GM23338 (cell line): Measurements from ENCODE around the gene COPA. TPM values are rescaled to one million over a fixed set of nuclear protein-coding genes. Genes with fewer than 3 reads are reported as not detected.

Experiments used
- ATAC-seq: fragments of 200-7000 bp; cut with Tn5 transposase; 3 replicates; pipeline ENCODE4 v1.9.1; 2020
- DNase-seq: peaks from one replicate; pipeline ENCODE4 v3.0.0-alpha.2; 2015; ENCODE audit warnings: low spot score
- H2AFZ ChIP-seq: fragments of 200-600 bp; sonication (generic); 2 replicates; pipeline ENCODE4 v1.8.0; 2016; ENCODE audit warnings: antibody characterized with exemption, mild to moderate bottlenecking, moderate library complexity
- H3F3A ChIP-seq: fragments of 200-600 bp; sonication (generic); replicated peaks from 2 replicates; pipeline ENCODE4 v1.8.0; 2017; ENCODE audit warnings: antibody characterized with exemption, mixed run types, low read depth
- H3K27ac ChIP-seq: fragments of 200-600 bp; sonication (generic); 2 replicates; pipeline ENCODE4 v1.6.1; 2016; ENCODE audit warnings: low read depth
- H3K27me3 ChIP-seq: fragments of 200-600 bp; sonication (generic); 2 replicates; pipeline ENCODE4 v1.8.0; 2016; ENCODE audit warnings: mild to moderate bottlenecking, mixed run types, moderate library complexity; ENCODE audit not compliant: insufficient read depth
- H3K36me3 ChIP-seq: fragments of 200-600 bp; sonication (generic); 2 replicates; pipeline ENCODE4 v1.8.0; 2016; ENCODE audit warnings: mild to moderate bottlenecking; ENCODE audit not compliant: insufficient read depth
- H3K4me1 ChIP-seq: fragments of 200-600 bp; sonication (generic); 2 replicates; pipeline ENCODE4 v1.8.0; 2016; ENCODE audit warnings: mild to moderate bottlenecking, moderate library complexity; ENCODE audit not compliant: insufficient read depth
- H3K4me2 ChIP-seq: fragments of 200-600 bp; sonication (generic); 2 replicates; pipeline ENCODE4 v1.7.1; 2017; ENCODE audit warnings: mixed run types
- H3K4me3 ChIP-seq: fragments of 200-600 bp; sonication (generic); 2 replicates; pipeline ENCODE4 v1.6.1; 2016; ENCODE audit warnings: mixed run types
- H3K79me2 ChIP-seq: fragments of 200-600 bp; sonication (generic); replicated peaks from 2 replicates; pipeline ENCODE4 v1.8.0; 2017; ENCODE audit warnings: mild to moderate bottlenecking; ENCODE audit not compliant: insufficient read depth
- H3K9me2 ChIP-seq: fragments of 200-600 bp; sonication (generic); 2 replicates; pipeline ENCODE4 v1.8.0; 2017; ENCODE audit not compliant: insufficient read depth
- H4K20me1 ChIP-seq: fragments of 200-600 bp; sonication (generic); replicated peaks from 2 replicates; pipeline ENCODE4 v1.8.0; 2017; ENCODE audit warnings: mild to moderate bottlenecking; ENCODE audit not compliant: insufficient read depth
- H3K27ac Mint-ChIP-seq: 2 replicates; pipeline ENCODE4 v1.8.0; 2020; ENCODE audit warnings: inconsistent platforms, mild to moderate bottlenecking, moderate library complexity, mixed read lengths
- H3K27me3 Mint-ChIP-seq: 3 replicates; pipeline ENCODE4 v1.8.0; 2022; ENCODE audit warnings: low read depth, mild to moderate bottlenecking, moderate library complexity, mixed read lengths, inconsistent platforms; ENCODE audit not compliant: insufficient read depth, poor library complexity
- H3K36me3 Mint-ChIP-seq: 3 replicates; pipeline ENCODE4 v1.8.0; 2021; ENCODE audit warnings: low read depth, mild to moderate bottlenecking, inconsistent platforms, moderate library complexity, mixed read lengths
- H3K4me1 Mint-ChIP-seq: 3 replicates; pipeline ENCODE4 v1.8.0; 2020; ENCODE audit warnings: mild to moderate bottlenecking, inconsistent platforms, mixed read lengths
- H3K4me3 Mint-ChIP-seq: 3 replicates; pipeline ENCODE4 v1.8.0; 2021; ENCODE audit warnings: moderate library complexity, mild to moderate bottlenecking, inconsistent platforms, mixed read lengths
- H3K9me3 Mint-ChIP-seq: 3 replicates; pipeline ENCODE4 v1.8.0; 2020; ENCODE audit warnings: moderate library complexity, mild to moderate bottlenecking, inconsistent platforms, mixed read lengths
- CREB1 ChIP-seq: fragments of 250-450 bp; sonication (Bioruptor Pico); IDR thresholded peaks from 2 replicates; pipeline ENCODE4 v1.5.0; 2020; ENCODE audit warnings: low read depth, mild to moderate bottlenecking, moderate library complexity
- EZH2 ChIP-seq: fragments of 200-600 bp; sonication (generic); IDR thresholded peaks from one replicate; pipeline ENCODE4 v1.8.0; 2017; ENCODE audit warnings: antibody characterized with exemption, mild to moderate bottlenecking, low read depth; ENCODE audit not compliant: unreplicated experiment
- EZH2phosphoT487 ChIP-seq: fragments of 200-600 bp; sonication (generic); IDR thresholded peaks from one replicate; pipeline ENCODE4 v1.8.1; 2018; ENCODE audit warnings: antibody characterized with exemption; ENCODE audit not compliant: unreplicated experiment
- JUNB ChIP-seq: IDR thresholded peaks from one replicate; pipeline ENCODE4 v1.6.1; 2016; ENCODE audit warnings: antibody characterized with exemption; ENCODE audit not compliant: unreplicated experiment
- NANOG ChIP-seq: IDR thresholded peaks from 2 replicates; pipeline ENCODE4 v1.6.1; 2016; ENCODE audit warnings: antibody characterized with exemption, borderline replicate concordance
- POLR2AphosphoS5 ChIP-seq: IDR thresholded peaks from 2 replicates; pipeline ENCODE4 v1.6.1; 2016; ENCODE audit warnings: antibody characterized with exemption, low read depth
- STAT1 ChIP-seq: IDR thresholded peaks from one replicate; pipeline ENCODE4 v1.6.1; 2016; ENCODE audit warnings: antibody characterized with exemption; ENCODE audit not compliant: unreplicated experiment
- ZNF114 ChIP-seq: fragments of 250-450 bp; sonication (Bioruptor Pico); IDR thresholded peaks from 2 replicates; pipeline ENCODE4 v1.5.0; 2020; ENCODE audit warnings: mild to moderate bottlenecking, moderate library complexity
- ZNF331 ChIP-seq: fragments of 250-450 bp; sonication (Bioruptor Pico); IDR thresholded peaks from 2 replicates; pipeline ENCODE4 v1.5.0; 2020; ENCODE audit warnings: low read depth, mild to moderate bottlenecking, moderate library complexity
- polyA plus RNA-seq: library from polyadenylated mRNA; unstranded; fragments of >200 nt; fragmentation: Nextera tagmentation; extraction: Ambion mirVana; gene quantifications from 2 replicates; pipeline ENCODE4 v1.2.1, GENCODE V29; 2016
- total RNA-seq: library from RNA; depleted of rRNA; stranded (reverse); fragments of >200 nt; shearing (Covaris generic); gene quantifications from 2 replicates; pipeline ENCODE4 v1.2.3, GENCODE V29; 2014
- TF ChIP-seq, protein P1 (sequence below): fragments of 250-450 bp; sonication (Bioruptor Pico); IDR thresholded peaks from 2 replicates; pipeline ENCODE4 v1.5.0; 2020; ENCODE audit warnings: mild to moderate bottlenecking, moderate library complexity
- TF ChIP-seq, protein P2 (sequence below): IDR thresholded peaks from 2 replicates; pipeline ENCODE4 v1.6.1; 2016; ENCODE audit warnings: antibody characterized with exemption
- TF ChIP-seq, protein P3 (sequence below): IDR thresholded peaks from one replicate; pipeline ENCODE4 v1.6.1; 2018; ENCODE audit warnings: antibody characterized with exemption; ENCODE audit not compliant: unreplicated experiment
- TF ChIP-seq, protein P4 (sequence below), 2 experiments: fragments of 200-600 bp in 1 of 2; sonication (generic) in 1 of 2; conservative IDR thresholded peaks; 2 replicates each; pipeline versions ENCODE4 v1.5.1 to v1.6.1; 2016 to 2017; ENCODE audit warnings: antibody characterized with exemption in 2 of 2, low read depth in 2 of 2, mild to moderate bottlenecking in 2 of 2, moderate library complexity in 1 of 2

Gene COPA
- total and polyA plus RNA-seq, 2 experiments from 2014 or later = 58.2 to 87.1 TPM

DNA sequence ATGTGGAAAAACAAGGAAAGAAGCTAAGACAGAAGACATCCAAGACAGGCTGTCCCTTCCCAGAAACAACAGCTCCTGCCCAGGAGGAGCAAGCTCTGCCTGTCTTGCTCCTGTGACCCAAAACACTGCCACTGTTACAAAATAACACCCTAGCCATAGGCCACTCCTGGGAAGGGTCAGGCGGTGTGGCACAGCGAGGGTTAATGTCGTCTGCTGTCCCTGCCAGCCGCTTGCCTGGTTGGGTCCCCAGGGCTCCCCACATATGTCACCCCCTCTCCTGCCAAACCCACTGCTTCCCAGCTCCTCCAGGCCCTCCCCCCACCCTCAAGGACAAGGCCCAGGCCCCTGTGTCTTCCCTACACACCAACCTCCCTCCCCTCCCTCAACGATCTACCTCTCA lies 20.0 kb upstream of the COPA start:
- peak overlapping the region; percentile 86 for H3K27ac ChIP-seq

More for the DNA sequence above, 20.0 kb upstream of the COPA start:
- DNase-seq = peak; percentile 17
- Mint-ChIP-seq H3K36me3 (peaks cover 28% of the 10 kb centered on the region), H3K4me3 (no peak overlapping the region; the same call in 2 of the 3 replicates), H3K27me3 (peaks cover 12% of the 10 kb centered on the region), H3K9me3 (no peaks in the 10 kb centered on the region), H3K27ac (peak overlapping the region; percentile 98), H3K4me1 (peaks cover 55% of the 10 kb centered on the region)
- H3K4me1 ChIP-seq = peaks cover 20% of the 10 kb centered on the region
- H3K4me3 ChIP-seq = no peak overlapping the region
- H4K20me1 ChIP-seq = no peaks in the 10 kb centered on the region; the same call in 1 of the 2 replicates
- peaks cover 4% of the 10 kb centered on the region; the same call in 1 of the 2 replicates for H3K36me3 ChIP-seq
- no peaks in the 10 kb centered on the region for H3K27me3 ChIP-seq
- no peak overlapping the region for H3K4me2 ChIP-seq
- 0 out of 2 replicates have a peak, but pooled peaks cover 3% of the 10 kb centered on the region for H3F3A ChIP-seq
- TF ChIP-seq EZH2 (no peak), ZNF331 (no peak), STAT1 (no peak), CREB1 (CRISPR knock-in tag) (no peak), NANOG (no peak), POLR2AphosphoS5 (no peak), EZH2phosphoT487 (no peak), ZNF114 (CRISPR knock-in tag) (no peak), JUNB (no peak)
- TF ChIP-seq, protein P1, sequence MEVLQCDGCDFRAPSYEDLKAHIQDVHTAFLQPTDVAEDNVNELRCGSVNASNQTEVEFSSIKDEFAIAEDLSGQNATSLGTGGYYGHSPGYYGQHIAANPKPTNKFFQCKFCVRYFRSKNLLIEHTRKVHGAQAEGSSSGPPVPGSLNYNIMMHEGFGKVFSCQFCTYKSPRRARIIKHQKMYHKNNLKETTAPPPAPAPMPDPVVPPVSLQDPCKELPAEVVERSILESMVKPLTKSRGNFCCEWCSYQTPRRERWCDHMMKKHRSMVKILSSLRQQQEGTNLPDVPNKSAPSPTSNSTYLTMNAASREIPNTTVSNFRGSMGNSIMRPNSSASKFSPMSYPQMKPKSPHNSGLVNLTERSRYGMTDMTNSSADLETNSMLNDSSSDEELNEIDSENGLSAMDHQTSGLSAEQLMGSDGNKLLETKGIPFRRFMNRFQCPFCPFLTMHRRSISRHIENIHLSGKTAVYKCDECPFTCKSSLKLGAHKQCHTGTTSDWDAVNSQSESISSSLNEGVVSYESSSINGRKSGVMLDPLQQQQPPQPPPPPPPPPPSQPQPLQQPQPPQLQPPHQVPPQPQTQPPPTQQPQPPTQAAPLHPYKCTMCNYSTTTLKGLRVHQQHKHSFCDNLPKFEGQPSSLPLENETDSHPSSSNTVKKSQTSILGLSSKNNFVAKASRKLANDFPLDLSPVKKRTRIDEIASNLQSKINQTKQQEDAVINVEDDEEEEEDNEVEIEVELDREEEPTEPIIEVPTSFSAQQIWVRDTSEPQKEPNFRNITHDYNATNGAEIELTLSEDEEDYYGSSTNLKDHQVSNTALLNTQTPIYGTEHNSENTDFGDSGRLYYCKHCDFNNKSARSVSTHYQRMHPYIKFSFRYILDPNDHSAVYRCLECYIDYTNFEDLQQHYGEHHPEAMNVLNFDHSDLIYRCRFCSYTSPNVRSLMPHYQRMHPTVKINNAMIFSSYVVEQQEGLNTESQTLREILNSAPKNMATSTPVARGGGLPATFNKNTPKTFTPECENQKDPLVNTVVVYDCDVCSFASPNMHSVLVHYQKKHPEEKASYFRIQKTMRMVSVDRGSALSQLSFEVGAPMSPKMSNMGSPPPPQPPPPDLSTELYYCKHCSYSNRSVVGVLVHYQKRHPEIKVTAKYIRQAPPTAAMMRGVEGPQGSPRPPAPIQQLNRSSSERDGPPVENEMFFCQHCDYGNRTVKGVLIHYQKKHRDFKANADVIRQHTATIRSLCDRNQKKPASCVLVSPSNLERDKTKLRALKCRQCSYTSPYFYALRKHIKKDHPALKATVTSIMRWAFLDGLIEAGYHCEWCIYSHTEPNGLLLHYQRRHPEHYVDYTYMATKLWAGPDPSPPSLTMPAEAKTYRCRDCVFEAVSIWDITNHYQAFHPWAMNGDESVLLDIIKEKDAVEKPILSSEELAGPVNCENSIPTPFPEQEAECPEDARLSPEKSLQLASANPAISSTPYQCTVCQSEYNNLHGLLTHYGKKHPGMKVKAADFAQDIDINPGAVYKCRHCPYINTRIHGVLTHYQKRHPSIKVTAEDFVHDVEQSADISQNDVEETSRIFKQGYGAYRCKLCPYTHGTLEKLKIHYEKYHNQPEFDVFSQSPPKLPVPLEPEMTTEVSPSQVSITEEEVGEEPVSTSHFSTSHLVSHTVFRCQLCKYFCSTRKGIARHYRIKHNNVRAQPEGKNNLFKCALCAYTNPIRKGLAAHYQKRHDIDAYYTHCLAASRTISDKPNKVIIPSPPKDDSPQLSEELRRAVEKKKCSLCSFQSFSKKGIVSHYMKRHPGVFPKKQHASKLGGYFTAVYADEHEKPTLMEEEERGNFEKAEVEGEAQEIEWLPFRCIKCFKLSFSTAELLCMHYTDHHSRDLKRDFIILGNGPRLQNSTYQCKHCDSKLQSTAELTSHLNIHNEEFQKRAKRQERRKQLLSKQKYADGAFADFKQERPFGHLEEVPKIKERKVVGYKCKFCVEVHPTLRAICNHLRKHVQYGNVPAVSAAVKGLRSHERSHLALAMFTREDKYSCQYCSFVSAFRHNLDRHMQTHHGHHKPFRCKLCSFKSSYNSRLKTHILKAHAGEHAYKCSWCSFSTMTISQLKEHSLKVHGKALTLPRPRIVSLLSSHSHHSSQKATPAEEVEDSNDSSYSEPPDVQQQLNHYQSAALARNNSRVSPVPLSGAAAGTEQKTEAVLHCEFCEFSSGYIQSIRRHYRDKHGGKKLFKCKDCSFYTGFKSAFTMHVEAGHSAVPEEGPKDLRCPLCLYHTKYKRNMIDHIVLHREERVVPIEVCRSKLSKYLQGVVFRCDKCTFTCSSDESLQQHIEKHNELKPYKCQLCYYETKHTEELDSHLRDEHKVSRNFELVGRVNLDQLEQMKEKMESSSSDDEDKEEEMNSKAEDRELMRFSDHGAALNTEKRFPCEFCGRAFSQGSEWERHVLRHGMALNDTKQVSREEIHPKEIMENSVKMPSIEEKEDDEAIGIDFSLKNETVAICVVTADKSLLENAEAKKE (CRISPR knock-in tag) = no peak
- TF ChIP-seq, protein P2, sequence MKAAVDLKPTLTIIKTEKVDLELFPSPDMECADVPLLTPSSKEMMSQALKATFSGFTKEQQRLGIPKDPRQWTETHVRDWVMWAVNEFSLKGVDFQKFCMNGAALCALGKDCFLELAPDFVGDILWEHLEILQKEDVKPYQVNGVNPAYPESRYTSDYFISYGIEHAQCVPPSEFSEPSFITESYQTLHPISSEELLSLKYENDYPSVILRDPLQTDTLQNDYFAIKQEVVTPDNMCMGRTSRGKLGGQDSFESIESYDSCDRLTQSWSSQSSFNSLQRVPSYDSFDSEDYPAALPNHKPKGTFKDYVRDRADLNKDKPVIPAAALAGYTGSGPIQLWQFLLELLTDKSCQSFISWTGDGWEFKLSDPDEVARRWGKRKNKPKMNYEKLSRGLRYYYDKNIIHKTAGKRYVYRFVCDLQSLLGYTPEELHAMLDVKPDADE = no peak
- TF ChIP-seq, protein P3, sequence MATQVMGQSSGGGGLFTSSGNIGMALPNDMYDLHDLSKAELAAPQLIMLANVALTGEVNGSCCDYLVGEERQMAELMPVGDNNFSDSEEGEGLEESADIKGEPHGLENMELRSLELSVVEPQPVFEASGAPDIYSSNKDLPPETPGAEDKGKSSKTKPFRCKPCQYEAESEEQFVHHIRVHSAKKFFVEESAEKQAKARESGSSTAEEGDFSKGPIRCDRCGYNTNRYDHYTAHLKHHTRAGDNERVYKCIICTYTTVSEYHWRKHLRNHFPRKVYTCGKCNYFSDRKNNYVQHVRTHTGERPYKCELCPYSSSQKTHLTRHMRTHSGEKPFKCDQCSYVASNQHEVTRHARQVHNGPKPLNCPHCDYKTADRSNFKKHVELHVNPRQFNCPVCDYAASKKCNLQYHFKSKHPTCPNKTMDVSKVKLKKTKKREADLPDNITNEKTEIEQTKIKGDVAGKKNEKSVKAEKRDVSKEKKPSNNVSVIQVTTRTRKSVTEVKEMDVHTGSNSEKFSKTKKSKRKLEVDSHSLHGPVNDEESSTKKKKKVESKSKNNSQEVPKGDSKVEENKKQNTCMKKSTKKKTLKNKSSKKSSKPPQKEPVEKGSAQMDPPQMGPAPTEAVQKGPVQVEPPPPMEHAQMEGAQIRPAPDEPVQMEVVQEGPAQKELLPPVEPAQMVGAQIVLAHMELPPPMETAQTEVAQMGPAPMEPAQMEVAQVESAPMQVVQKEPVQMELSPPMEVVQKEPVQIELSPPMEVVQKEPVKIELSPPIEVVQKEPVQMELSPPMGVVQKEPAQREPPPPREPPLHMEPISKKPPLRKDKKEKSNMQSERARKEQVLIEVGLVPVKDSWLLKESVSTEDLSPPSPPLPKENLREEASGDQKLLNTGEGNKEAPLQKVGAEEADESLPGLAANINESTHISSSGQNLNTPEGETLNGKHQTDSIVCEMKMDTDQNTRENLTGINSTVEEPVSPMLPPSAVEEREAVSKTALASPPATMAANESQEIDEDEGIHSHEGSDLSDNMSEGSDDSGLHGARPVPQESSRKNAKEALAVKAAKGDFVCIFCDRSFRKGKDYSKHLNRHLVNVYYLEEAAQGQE = no peak
- TF ChIP-seq, protein P4, sequence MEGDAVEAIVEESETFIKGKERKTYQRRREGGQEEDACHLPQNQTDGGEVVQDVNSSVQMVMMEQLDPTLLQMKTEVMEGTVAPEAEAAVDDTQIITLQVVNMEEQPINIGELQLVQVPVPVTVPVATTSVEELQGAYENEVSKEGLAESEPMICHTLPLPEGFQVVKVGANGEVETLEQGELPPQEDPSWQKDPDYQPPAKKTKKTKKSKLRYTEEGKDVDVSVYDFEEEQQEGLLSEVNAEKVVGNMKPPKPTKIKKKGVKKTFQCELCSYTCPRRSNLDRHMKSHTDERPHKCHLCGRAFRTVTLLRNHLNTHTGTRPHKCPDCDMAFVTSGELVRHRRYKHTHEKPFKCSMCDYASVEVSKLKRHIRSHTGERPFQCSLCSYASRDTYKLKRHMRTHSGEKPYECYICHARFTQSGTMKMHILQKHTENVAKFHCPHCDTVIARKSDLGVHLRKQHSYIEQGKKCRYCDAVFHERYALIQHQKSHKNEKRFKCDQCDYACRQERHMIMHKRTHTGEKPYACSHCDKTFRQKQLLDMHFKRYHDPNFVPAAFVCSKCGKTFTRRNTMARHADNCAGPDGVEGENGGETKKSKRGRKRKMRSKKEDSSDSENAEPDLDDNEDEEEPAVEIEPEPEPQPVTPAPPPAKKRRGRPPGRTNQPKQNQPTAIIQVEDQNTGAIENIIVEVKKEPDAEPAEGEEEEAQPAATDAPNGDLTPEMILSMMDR (conservative IDR thresholded peaks at IDR 0.05; ENCODE audit: low read depth in 2 of 2) = no peak
- no peaks in the 10 kb centered on the region for H3K79me2 ChIP-seq
- no peak overlapping the region for H2AFZ ChIP-seq
- no peaks in the 10 kb centered on the region for H3K9me2 ChIP-seq
- ATAC-seq = no peak; the same call in 2 of the 3 replicates
